ENCODE results near the gene ZNF8.

The ZNF8 gene

DNA sequence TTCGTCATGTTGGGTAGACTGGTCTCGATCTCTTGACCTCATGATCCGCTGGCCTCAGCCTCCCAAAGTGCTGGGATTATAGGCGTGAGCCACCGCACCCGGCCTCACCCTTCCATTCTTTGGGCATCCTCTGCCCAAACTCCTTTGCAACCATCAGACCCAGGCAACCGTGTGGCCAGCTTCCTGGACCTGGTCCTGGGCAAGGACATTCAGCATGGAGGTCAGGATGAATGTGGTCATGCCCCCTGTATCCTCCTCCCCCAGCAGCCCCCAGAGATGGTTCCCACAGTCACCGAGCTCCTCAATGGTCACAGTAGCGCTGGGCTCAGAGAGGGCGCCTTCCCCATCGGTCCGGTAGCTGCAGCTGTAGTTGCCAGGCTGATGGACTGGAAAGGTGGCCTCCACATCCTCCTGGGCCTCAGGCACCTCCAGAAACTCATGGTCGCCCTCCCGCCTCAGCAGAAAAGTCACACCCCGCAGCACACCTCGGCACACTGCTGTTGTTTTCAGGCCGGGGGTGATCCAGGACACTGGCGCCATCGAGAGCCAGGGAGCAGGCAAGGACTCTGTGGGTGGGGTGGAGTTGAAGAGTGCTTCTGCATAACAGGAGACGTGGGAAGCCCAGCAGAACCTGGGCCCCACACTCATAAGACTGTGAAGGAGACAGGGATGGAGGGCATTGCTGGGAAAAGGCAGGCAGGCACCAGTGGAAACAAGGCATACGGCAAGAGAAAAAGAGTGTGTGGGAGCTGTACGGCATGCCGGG lies 73.4 kb downstream of the ZNF8 start:
- DNase-seq: no peak
- in situ Hi-C loops (cut with MboI; ENCODE audit: low pct_unique_long_range_greater_than_20kb, low sequenced_read_pairs): no loop called here

All from KBM-7 (cell line).